ENCODE data around the gene POC1B. TPM values are rescaled to one million over a fixed set of nuclear protein-coding genes. Genes with fewer than 3 reads are reported as not detected.

The POC1B gene
- total RNA-seq, 1 donor from 2014 or later: 5.7 TPM

DNA sequence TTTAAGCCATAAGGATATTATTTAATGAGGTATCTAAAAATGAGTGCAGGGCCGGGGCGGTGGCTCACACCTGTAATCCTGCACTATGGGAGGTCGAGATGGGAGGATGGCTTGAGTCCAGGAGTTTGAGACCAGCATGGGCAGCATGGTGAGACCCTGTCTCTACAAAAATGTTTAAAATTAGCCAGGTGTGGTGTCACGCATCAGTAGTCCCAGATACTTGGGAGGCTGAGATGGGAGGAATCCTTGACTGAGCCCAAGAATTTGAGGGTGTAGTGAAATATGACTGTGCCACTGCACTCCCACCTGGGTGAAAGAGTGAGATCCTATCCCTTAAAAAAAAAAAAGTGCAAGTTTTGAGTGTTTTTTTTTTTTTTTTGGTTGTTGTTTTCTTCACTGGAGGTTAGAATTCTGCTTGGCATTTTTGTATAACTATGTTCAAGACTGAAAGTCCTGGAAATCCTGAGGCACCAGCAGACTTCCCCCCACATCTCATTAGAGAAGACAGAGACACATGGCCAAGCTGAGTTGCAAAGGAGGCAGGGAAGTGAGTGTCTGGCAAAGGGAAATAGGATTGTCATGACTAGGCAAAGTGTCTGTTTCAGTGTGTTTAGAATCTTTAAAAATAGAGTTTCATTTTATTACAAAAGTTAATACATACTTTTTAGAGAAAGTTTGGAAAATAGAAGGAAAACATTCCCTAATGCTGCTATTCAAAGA, 120.1 kb downstream of the POC1B start:
- DNase-seq: no peak
- Mint-ChIP-seq H3K4me3 (ENCODE audit: unreplicated experiment) (no peak overlapping the region), H3K4me1 (ENCODE audit: low read depth, unreplicated experiment) (no peaks in the 10 kb centered on the region), H3K27me3 (ENCODE audit: unreplicated experiment) (no peaks in the 10 kb centered on the region), H3K27ac (ENCODE audit: unreplicated experiment) (no peak overlapping the region), H3K9me3 (ENCODE audit: unreplicated experiment) (no peaks in the 10 kb centered on the region), H3K36me3 (ENCODE audit: unreplicated experiment) (peaks cover 4% of the 10 kb centered on the region)
- TF ChIP-seq, protein P1, sequence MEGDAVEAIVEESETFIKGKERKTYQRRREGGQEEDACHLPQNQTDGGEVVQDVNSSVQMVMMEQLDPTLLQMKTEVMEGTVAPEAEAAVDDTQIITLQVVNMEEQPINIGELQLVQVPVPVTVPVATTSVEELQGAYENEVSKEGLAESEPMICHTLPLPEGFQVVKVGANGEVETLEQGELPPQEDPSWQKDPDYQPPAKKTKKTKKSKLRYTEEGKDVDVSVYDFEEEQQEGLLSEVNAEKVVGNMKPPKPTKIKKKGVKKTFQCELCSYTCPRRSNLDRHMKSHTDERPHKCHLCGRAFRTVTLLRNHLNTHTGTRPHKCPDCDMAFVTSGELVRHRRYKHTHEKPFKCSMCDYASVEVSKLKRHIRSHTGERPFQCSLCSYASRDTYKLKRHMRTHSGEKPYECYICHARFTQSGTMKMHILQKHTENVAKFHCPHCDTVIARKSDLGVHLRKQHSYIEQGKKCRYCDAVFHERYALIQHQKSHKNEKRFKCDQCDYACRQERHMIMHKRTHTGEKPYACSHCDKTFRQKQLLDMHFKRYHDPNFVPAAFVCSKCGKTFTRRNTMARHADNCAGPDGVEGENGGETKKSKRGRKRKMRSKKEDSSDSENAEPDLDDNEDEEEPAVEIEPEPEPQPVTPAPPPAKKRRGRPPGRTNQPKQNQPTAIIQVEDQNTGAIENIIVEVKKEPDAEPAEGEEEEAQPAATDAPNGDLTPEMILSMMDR (IDR thresholded peaks at IDR 0.05; ENCODE audit: partially characterized antibody, unreplicated experiment): no peak

DNA sequence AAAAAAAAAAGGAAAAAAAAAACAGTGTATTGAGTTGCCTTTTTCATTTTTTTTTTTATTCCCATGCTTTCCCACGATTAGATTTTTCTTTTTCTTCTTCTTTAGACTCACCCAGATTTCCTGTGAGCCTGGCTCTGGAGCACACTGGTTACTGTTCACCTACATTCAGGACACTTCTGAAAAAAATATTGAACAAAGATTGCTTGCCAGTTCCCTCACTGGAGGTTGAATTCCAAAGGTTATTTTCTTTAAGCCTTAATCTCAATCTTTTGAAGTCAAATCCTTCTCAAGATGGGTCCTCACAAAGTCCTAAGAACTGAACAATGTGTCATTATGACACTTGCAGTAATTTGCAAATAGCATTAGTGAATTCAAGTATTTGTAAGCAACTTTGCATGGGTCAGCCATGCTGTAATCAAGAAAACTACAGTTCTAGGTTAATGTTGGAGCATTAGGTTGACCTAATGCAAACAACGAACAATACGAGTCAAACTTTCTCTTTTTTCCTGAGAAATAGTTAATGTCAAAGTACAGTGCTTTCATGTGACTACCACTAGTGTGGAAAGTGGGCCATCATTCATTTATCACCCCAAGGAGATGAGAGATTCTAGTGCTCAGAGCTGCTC, 124.3 kb downstream of the POC1B start:
- TF ChIP-seq, protein P1 (IDR thresholded peaks at IDR 0.05; ENCODE audit: partially characterized antibody, unreplicated experiment): no peak
- Mint-ChIP-seq H3K9me3 (ENCODE audit: unreplicated experiment) (no peaks in the 10 kb centered on the region), H3K4me3 (ENCODE audit: unreplicated experiment) (no peak overlapping the region), H3K27ac (ENCODE audit: unreplicated experiment) (no peak overlapping the region), H3K36me3 (ENCODE audit: unreplicated experiment) (peaks cover 4% of the 10 kb centered on the region), H3K4me1 (ENCODE audit: low read depth, unreplicated experiment) (no peaks in the 10 kb centered on the region), H3K27me3 (ENCODE audit: unreplicated experiment) (no peaks in the 10 kb centered on the region)
- DNase-seq: no peak

DNA sequence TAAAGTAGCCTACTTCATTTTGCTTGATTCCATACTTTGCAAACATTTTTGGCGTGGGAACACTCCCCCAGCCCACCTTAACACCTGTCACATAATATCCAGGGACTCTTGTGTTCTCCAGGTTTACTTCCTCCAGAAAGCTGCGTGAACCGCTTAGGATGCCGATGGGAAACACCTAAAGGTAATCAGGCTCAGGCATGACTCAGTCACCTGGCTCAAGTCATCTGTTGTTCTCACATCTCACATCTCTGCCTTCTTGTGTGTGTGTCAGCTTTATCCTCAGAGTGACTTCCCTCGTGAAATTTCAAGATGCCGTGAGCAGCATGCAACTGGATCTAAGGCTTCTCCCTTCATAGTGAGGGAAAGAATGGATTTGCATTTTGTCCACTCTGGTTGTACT, 125.4 kb downstream of the POC1B start:
- DNase-seq: no peak
- H3K27ac Mint-ChIP-seq (ENCODE audit: unreplicated experiment): no peak overlapping the region
- no peaks in the 10 kb centered on the region for H3K9me3 Mint-ChIP-seq (ENCODE audit: unreplicated experiment)
- TF ChIP-seq, protein P1 (IDR thresholded peaks at IDR 0.05; ENCODE audit: partially characterized antibody, unreplicated experiment): no peak
- no peaks in the 10 kb centered on the region for H3K27me3 Mint-ChIP-seq (ENCODE audit: unreplicated experiment)
- no peak overlapping the region for H3K4me3 Mint-ChIP-seq (ENCODE audit: unreplicated experiment)
- no peaks in the 10 kb centered on the region for H3K4me1 Mint-ChIP-seq (ENCODE audit: low read depth, unreplicated experiment)
- H3K36me3 Mint-ChIP-seq (ENCODE audit: unreplicated experiment): peaks cover 4% of the 10 kb centered on the region

DNA sequence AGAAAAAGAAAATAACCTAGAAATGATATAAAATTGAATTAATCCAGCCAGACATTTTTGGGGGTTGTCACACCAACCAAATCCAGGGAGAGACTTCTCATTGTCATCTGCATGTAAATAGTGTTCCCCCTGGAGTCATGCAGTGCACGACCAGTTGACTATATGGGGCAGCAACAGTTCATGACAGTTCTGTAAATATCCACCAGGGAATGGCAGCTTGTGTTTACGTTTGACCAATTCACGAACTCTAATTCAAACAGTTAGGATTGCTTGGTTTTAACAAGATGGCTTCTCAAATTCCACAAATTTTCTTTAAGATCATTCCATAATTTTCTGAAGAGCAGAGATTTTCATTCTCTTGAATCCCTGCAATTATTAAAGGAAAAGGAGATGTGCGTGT, 130.1 kb downstream of the POC1B start:
- Mint-ChIP-seq H3K9me3 (ENCODE audit: unreplicated experiment) (peaks cover 2% of the 10 kb centered on the region), H3K27me3 (ENCODE audit: unreplicated experiment) (peaks cover 4% of the 10 kb centered on the region), H3K4me3 (ENCODE audit: unreplicated experiment) (no peak overlapping the region), H3K4me1 (ENCODE audit: low read depth, unreplicated experiment) (no peaks in the 10 kb centered on the region), H3K27ac (ENCODE audit: unreplicated experiment) (no peak overlapping the region), H3K36me3 (ENCODE audit: unreplicated experiment) (no peaks in the 10 kb centered on the region)
- TF ChIP-seq, protein P1 (IDR thresholded peaks at IDR 0.05; ENCODE audit: partially characterized antibody, unreplicated experiment): no peak
- DNase-seq: no peak

DNA sequence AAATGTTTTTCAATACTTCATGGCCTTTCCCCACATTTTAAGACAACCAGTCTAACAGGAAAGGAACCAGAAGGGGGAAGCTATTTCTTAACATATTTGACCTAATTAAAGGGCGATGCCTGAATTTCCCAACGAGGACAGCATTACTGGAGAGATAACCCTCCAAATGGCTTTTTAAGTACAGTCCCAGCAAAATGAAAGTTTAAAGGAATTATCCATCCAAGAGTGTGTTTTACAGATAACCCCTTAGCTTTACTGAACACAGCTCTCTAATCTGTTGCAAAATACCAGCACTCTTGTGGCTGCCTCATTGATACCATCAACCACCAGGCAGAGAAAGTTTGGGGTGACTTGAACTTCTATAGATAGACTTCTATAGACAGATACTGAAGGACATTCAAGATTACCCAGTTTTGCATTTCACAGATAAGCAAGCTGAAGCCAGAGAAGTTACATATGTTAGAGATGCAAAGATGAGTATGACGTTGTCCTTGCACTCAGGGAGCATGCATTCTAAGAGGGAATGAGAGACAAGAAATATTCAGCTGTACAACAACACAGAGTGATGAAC, 132.2 kb downstream of the POC1B start:
- H3K27me3 Mint-ChIP-seq (ENCODE audit: unreplicated experiment): peaks cover 4% of the 10 kb centered on the region
- H3K36me3 Mint-ChIP-seq (ENCODE audit: unreplicated experiment): no peaks in the 10 kb centered on the region
- H3K9me3 Mint-ChIP-seq (ENCODE audit: unreplicated experiment): peaks cover 2% of the 10 kb centered on the region
- no peaks in the 10 kb centered on the region for H3K4me1 Mint-ChIP-seq (ENCODE audit: low read depth, unreplicated experiment)
- no peak for DNase-seq
- H3K27ac Mint-ChIP-seq (ENCODE audit: unreplicated experiment): no peak overlapping the region
- TF ChIP-seq, protein P1 (IDR thresholded peaks at IDR 0.05; ENCODE audit: partially characterized antibody, unreplicated experiment): no peak
- H3K4me3 Mint-ChIP-seq (ENCODE audit: unreplicated experiment): no peak overlapping the region

All from glutamatergic neuron (in vitro differentiated cells).